GM18508 (cell line): ENCODE measurements around the gene NAMPT.

Experiments used
- ATAC-seq: cut with Tn5 transposase; IDR thresholded peaks from one replicate; pipeline ENCODE4 v1.9.1; 2021; ENCODE audit warnings: moderate number of reproducible peaks; ENCODE audit not compliant: insufficient read depth, unreplicated experiment

Gene NAMPT

DNA sequence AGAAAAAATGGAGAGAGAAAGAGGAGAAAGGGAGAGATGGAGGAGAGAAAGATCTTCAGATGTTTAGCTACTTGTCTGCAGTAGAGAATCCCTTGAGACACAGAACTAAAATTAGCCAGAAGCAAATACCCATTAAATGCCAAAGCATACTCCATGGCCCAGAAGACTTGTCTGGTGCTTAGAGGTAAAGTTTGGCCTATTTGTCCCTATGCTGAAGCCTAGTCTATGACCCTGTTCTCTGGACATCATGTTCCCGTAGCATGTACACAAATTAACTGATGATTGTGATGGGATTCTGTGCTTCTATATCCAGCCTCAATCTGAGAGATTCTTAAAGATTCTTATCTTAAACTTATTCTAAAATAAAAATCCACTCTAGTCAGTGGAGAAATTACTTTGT is 85.8 kb downstream of the NAMPT start:
- no peak for ATAC-seq
